HG03097 (cell line): Measurements from ENCODE around the gene WSCD2.
"Not testable (repeated sequence)": the region's sequence is repeated elsewhere in the genome, so short reads cannot be mapped to it uniquely, and the experiment has no call there.

Experiments used
- ATAC-seq: cut with Tn5 transposase; IDR thresholded peaks from one replicate; pipeline ENCODE4 v1.9.1; 2021; ENCODE audit not compliant: unreplicated experiment, low FRiP score

Gene WSCD2

DNA sequence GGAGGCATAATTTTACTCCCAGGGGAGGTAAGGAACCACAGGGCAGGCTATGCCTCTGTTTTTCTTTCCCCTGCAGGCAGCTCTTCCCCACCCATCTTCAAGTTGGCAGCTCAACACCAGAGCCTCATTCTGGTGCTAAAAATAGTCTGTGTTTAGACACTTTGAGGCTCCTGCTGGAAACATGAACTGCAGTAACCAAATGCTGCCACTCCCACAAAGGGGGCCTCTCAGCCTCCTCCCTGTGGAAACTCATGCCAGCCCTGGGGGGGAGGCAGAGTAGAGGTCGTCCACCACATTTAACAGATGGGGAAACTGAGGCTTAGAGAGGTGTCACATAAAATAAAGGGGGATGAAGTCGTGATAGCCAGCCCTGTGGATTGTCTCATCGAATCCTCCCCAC lies 61.4 kb downstream of the WSCD2 start:
- no peak for ATAC-seq

DNA sequence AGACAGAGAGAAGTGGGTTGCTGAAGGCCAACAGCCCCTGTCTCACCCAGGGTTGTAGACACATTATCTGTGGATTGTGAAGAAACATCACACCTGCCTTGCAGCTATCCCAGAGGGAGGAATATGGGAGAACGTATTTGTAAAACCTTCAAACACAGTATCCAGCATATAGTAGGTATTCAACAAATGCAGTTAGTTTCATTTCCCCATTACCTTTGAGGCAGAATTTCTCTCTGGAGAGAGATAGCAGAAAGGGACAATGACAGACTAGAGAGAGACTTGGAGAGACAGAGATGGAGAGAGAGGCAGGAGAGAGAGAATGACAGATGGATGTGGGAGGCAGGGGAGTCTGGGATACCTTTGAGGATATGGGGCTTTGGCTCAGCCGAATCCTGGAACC lies 62.0 kb downstream of the WSCD2 start:
- no peak for ATAC-seq

DNA sequence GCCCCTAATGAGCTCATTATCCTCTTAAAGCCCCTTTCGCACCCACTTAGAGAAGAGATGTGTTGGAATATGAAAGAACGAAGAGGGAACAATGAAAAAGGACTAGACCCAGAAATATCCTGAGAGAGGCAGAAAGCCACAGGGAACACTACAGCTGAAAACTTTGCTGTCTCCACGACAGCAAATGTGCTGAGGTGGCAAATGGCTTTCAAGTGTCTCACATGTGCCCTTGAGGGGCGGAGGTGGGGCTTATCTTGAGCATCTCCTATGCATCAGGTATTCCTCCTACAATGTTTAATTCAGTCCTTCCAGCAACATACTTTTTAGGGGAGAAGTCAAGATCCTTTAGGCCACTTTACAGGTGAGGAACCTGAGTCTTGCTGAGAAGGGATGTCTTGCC lies 62.9 kb downstream of the WSCD2 start:
- ATAC-seq, result no peak

DNA sequence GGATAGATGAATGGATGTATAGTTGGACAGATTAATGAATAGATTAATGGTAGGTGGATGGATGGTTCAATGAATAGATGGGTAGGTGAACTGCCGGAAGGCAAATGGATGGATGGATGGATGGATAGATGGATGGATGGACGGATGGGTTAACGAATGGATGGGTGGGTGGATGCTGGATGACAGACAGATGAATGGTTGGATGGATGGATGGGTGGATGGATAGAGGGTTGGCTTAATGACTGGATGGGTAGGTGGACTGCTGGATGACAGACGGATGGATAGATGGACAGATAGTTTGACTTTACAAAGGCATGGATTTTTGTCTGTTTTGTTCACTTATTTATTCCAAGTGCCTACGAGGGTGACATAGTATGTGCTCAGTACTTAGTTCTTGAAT lies 64.4 kb downstream of the WSCD2 start:
- no peak for ATAC-seq

DNA sequence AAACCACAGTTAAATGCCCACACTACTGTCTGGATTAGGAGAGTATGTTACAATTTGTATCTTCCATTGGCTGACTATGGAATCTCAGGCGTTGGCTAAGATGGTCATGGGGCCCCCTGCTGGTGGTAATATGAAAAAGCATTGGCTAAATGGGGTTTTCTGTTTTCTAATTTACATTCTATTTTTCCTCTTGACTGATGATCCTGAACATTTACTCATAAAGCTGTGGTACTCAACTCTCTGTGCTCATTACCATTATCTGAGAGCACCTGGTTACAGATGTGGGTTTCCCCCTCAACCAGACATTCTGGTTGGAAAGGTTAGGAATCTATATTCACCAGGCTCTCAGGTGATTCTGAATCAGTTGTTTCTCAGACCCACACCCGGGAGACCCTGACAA lies 64.8 kb downstream of the WSCD2 start:
- no peak for ATAC-seq

DNA sequence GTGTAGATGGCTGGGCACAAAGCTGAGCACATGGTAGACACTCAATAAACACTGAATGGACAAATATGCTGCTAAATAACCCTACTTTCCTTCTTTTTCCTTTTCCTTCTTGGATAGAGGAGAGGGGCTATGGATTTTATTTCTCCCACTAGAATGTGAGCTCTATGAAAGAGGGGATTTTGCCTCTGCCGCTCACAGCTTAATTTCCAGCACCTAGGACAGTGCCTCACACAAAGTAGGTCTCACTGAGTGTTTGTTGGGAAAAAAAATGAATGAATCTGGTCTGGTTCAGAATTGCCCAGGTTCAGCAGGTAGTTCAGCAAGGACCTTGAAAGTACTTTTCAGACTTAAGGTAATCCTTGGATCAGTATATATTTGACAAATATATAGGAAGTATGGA lies 65.5 kb downstream of the WSCD2 start:
- no peak for ATAC-seq

DNA sequence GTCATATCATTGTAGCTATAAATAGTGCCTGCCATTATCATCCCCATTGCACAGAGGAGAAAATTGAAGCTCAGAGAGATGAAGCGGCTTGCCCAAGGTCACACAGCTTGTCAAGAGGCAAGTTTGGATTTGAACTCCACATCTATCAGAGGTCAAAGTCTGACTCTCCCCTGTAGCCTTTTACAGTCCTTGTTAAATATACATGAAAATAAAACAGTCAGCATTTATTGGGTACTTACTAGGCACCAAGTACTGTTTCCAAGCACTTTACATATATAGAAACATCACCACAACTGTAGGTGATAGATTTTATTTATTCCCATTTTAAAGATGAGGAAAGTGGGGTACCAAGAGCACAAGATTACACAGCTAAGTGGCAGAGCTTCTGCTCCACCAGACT lies 67.2 kb downstream of the WSCD2 start:
- no peak for ATAC-seq

DNA sequence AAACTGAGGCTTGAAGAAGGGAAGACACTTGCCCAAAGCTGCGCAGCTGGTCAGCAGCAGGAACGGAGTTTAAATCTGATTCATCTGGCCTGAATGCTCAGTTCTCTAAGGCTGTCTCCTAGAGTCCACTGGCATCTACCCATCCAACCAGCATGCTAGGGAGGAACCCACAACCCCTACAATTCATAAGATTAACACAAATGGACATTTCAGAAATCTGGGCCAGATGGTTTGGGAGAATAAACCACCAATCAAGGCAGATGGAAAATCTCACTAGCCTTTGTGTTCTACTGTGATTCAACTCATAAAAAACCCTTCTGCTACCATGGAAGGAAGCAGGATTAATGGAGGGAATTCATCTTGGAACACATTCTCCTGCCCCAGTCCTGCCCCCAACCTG lies 67.8 kb downstream of the WSCD2 start:
- ATAC-seq, result no peak

DNA sequence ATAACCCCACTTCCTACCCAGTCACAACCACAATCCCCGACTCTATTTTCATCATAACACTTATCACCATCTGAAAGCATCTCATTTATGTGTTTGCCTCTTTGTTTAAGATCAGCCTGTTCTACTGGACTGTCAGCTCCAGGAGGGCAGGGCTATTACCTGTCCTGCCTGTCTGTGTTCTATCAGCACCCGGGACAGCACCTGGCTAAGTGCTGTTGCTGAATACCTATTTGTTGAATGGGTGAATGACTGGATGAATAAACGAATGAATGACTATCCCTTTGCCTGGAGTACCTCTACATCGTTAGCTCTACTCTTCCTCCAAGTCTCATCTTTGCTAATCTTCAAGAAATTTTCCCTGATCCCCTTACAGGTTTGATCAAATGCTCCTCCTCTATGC lies 69.0 kb downstream of the WSCD2 start:
- ATAC-seq, result no peak

DNA sequence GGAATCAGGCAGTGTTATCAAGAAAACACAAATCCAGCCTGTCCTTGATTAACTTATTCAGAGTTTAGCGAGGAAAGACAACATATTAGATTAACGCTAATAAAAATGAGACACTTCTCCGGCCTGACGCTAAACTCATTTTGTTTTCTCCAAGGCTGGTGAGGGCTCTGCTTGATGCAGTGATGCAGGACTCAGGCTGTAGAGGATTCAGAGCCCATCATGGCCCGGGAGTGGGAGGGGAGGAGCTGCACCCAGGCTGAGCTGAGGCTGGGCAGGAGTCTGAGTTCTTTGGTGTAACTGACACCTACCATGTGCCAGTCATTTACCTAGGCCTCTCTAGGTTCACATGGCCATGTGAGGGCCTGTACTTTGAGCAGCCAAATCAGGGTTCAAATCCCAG lies 70.0 kb downstream of the WSCD2 start:
- no peak for ATAC-seq

DNA sequence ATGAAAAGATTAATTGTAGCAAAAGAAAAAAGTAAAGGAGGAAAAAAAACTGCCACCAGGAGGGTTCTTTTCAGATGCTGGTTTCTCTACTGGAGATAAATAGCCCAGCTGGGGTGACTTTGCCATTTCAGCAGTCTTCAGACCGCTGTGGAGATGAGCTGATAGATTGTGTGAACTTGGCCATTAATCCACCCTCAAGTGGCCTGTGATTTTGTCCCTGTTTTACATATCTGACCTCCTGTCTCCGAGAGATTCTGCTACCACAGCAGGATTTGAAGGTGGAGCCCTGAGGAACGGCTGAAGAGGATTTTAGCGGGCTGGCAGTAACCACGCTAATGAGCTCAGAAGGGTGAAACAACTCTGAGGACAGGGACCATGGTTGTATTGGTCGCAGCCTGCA lies 72.7 kb downstream of the WSCD2 start:
- no peak for ATAC-seq

DNA sequence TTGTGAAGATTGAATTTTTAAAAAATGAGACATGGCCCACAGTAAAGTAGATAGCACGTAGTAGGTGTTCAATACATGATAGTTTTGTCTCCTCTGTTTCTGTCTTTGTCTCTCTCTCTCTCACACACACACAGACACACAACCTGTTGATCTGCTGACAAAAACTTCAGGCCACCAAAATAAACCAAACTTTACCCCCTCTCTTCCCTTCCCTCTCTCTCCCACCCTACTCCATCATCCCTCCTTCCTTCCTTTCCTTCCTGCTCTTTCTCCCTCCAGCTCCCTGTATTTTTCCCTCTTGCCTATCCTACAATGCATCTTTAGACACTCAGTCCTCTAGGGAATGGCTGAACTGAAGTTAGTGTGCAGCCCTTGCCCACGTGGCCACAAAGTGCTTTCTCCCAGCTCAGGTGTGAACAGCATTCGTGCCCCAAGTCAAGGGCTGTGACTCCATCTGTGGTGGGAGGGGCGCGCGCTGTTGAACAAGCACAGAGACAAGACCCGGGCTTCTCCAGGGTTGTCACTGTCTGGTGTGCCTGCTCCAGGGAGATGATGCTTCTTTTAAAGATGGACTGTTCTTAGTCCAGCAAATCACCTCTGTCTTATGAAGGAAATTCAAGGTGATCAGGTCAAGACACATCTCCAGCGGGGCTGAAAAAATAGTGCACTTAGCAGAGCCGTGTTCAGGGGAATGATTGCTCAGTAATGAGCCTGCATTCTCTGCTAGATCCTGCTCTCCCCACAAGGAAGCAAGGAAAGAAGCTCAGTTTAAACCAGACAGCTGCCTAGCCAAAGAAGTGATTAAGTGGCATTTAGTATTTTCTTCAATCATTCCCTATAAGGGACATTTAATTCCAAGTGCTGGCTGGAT lies 75.3 kb downstream of the WSCD2 start:
- no peak for ATAC-seq

DNA sequence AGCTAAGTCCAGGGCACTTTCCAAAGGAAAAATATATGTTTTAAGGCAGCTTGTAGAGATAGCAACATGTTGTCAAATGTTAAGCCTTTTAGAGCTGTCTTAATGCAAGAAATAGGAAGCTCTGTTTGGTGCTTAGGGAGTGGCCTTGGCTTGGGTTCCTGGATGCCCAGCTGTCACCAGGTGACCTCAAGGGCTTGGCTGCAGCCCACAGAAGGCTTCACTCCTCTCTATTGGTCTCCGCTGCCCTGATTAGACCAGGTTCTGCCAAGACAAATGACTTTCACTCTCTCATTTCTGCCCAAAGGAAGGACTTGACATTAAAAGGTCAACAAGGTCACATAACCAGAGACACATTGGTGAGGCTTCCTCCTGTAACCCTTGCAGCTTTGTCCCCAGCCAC lies 76.8 kb downstream of the WSCD2 start:
- ATAC-seq, result no peak

DNA sequence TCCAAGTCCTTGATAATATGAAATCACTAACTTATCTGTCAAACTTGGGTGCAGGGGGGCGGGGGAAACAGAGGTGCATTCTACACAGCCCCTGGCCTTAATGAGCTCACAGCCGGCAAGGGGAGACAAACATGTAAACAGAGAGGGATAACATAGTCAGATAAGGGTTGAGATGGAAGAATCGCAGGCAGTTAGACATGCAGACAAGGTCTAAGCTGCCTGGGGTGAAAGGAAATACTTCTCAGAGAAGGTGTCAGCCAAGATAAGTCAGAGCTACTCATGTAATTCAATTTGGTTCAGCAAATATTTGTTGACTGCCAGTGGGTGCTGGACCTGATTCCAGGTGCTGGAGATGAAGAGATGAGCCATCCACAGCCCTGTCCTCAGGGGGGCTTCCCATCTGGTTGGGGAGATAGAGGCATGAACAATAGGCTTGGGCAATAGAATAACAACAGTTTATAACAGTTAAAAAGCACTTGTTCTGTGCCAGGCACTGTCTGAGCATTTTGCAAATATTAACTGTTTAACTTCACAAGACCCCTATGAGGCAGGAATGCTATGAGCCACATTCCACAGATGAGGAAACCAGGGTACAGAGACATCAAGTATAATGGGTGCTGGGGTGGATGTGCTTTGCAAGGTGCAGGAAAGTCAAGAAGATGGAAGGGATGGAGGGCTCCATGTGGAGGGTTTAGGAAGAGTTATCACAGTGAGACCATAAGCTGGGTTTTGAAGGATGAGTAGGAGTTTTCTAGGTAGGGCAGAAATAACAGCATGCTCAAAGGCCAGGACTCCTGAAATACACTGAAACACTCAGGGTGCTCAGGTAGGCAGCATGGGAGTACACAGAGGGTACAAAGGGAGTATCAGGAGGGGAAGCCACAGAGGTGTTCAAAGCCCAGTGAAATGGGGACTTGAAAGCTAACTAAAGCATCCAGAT lies 79.0 kb downstream of the WSCD2 start:
- ATAC-seq, result no peak

DNA sequence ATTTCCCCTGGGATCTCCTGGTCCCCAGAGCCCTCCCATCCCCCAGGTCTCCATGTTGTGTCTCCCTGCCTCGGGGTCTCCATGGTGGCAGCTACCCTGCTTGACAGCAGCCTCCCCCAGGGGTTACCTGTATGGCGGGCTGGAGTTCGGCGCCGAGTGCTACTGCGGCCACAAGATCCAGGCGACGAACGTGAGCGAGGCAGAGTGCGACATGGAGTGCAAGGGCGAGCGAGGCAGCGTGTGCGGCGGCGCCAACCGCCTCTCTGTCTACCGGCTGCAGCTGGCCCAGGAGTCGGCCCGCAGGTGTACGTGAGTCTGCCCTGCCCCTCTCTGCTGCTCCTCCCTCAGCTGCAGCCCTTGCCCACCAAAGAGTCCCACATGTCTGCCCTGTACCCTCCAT lies 80.9 kb downstream of the WSCD2 start:
- ATAC-seq, result no peak

DNA sequence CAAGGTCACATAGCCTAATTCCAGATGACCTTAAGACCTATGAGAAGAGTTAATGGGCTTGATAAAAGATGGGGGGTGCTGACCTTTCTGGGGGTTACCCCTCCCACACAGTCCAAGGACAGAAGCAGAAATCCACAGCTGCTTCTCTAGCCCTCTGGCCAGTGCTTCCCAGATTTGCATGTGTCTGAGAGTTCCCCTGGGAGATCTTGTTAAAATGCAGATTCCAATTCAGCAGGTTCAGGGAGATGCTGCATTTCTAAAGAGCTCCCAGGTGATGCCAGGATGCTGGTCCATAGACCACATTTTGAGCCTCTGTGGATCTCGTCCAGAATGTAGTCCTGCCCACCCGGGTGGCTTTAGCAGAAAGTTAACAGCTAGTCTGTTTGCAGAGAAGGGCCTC lies 82.1 kb downstream of the WSCD2 start:
- no peak for ATAC-seq

DNA sequence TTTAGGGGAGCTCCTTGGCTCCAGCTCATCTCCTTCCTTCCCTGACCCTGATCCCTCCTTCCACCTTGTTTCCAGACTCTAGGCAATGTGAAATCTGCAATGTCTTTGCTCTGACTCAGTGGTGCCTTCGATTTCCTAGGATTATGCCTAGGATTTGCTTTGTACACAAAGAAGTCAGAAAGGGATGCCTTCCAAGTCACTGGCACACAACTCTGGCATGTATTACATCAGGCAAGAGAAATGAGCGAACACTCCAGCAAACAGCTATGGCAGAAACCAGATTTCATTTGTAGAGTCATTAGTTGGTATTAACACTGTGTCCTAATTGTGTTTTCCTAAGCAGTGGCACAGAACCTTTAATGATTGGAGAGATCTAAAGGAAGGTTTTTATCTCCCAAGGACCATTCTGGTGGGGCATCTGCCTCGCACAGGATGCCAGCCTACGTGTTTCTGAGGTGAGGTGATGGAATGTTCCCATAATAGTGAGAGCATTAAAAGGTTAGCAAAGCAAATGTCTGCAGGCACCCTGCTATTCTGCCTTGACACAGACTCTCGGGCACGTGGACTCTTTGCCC lies 84.9 kb downstream of the WSCD2 start:
- ATAC-seq, result no peak

DNA sequence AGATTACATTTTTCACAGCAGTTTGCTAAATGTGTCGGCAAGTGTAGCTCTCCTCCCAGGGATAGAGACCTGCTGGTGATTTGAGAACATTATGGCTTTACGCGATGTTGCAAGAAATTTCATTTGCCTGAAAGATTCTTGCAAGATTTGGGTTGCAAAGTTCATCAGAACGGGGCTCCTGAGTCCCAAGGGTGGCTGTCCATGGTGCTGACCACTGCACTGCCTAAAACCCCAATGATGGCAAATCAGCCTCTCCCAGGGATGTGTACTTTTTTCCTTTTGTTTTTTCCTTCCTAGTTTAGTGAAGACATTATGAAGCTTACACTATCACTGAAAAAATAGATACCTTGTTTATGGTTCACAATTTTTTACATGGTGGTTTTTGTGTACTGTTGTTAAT lies 85.4 kb downstream of the WSCD2 start:
- ATAC-seq, result no peak

DNA sequence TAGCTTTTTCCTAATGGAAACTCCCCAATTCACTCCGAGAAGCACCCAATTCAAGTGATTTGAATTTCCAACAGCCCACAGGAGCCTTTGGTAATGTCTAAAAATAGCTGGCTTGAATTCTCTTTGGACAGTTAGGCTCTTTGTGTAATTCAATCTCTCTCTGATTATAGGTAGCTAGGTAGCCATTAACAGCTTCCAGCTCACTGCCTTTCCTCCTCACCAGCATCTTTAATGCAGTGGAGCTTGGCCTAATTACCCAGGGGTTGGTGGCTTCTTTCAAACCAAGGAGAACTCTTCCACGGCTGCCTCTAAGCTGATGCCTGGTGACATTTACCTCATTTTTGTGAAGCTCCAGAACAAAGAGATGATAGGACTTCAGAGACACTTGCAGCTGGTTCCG lies 86.4 kb downstream of the WSCD2 start:
- ATAC-seq, result no peak

DNA sequence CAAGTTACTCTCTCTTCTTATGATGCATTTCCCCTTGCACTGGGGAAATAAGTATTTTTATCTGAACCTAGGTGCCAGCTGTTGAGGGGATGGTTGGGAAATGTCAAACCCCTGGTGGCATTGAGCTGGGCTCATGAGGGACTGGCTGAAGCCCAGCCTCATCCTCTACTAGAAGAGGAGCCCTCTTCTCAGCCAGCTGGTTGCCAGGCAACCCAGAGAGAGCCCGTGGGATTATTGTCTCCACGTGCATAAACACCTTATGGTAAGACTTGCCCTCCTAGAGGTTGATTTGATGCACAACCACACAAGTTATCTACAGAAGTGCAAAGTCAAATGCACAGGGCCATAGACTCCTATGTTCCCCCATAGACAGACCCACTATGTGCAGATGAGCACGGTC lies 89.8 kb downstream of the WSCD2 start:
- ATAC-seq, result no peak

DNA sequence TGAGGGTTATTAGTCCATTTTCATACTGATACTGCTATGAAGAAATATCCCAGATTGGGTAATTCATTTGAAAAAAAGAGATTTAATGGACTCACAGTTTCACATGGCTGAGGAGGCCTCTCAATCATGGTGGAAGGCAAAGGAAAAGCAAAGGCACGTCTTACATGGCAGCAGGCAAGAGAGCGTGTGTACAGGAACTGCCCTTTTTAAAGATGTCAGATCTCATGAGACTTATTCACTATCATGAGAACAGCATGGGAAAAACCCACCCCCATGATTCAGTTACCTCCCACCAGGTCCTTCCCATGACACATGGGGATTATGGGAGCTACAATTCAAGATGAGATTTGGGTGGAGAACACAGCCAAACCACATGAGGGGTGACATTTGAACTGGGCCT lies 96.0 kb downstream of the WSCD2 start:
- not testable (repeated sequence) for ATAC-seq
